ENCODE data around the gene TRPM2. TPM values are rescaled to one million over a fixed set of nuclear protein-coding genes. Genes with fewer than 3 reads are reported as not detected.

TRPM2 gene
- polyA plus RNA-seq, 3 donors: 0.81 to 1.4 (median 1.2) TPM

- no peak for DNase-seq (ENCODE audit: extremely low read depth in 1 of 11, low read depth in 9 of 11, low spot score in 4 of 11)
Measured at GRCh38 chr21:44418108-44418875, 64.9 kb downstream of the TRPM2 start.

DNA sequence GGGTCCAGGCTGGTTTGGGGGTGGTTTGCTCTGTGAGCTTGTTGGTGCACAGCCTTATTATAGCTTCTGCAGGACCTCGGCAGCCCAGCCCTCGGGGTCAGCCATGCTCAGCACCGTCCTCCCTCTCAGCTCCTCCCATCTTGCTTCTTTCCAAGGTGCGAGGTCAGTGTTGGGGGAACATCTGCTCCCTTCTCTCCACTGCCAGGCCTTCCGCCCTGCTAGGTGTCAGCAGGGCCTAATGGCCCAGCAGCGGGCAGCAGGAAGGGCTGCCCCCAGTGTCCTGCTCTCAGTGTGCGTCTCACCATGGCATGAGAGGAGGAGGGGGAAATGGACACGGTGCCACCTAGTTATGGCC lies 65.4 kb downstream of the TRPM2 start:
- no peak for DNase-seq (ENCODE audit: extremely low read depth in 1 of 11, low read depth in 9 of 11, low spot score in 4 of 11)

- DNase-seq (ENCODE audit: extremely low read depth in 1 of 11, low read depth in 9 of 11, low spot score in 4 of 11): no peak
Measured at GRCh38 chr21:44419679-44420078, 66.3 kb downstream of the TRPM2 start.

- DNase-seq (ENCODE audit: extremely low read depth in 1 of 11, low read depth in 9 of 11, low spot score in 4 of 11): no peak
Measured at GRCh38 chr21:44420416-44421205, 67.2 kb downstream of the TRPM2 start.

DNA sequence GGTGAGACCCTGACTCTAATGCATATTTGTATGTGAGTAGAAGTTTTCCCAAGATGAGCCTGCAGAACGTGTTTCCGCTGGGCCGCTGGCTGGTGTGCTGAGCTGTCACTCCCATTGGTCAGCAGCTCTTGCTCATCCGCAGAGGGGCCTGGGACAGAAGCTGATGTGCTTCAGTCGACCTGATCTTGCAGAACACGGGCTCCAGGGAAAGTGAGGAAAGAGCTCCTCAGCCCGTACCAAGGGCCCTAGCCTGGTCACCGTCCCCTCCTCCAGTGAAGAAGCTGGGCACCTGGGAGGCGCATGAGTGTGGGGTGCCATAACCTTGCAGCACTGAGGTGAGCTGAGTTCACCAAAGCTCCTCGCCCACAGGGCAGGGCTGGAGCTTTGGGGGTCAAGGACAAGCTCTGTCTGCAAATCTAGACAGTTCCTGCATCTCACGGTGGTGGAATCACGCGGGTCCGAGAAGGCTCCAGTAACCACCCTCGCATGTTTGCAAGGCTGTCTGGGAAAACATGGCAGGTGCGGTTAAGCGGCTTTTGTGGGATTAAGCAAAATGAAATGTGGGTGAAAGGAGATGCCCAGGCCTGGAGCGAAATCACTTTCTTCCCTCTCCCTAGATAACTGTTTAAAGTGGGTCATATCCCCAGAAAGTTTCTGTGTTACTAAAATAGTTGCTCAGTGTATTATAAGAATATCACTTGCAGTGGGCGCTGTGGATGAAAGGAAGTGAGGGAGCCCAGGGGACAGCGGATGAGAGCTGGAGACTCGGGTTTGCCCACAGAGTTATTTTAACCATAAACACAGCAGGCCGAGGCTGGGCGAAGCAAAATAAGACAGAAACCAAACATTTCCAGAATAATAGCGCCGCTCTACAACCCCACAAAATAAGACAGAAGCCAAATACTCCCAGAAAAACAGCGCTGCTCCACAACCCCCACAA lies 68.8 kb downstream of the TRPM2 start:
- no peak for DNase-seq (ENCODE audit: extremely low read depth in 1 of 11, low read depth in 9 of 11, low spot score in 4 of 11)

GRCh38 chr21:44423312-44423821 lies 69.9 kb downstream of the TRPM2 start:
- DNase-seq (ENCODE audit: extremely low read depth in 1 of 11, low read depth in 9 of 11, low spot score in 4 of 11): no peak

GRCh38 chr21:44423941-44424607 lies 70.7 kb downstream of the TRPM2 start:
- no peak for DNase-seq (ENCODE audit: extremely low read depth in 1 of 11, low read depth in 9 of 11, low spot score in 4 of 11)

GRCh38 chr21:44424608-44425306 lies 71.3 kb downstream of the TRPM2 start:
- DNase-seq (ENCODE audit: extremely low read depth in 1 of 11, low read depth in 9 of 11, low spot score in 4 of 11): no peak

DNA sequence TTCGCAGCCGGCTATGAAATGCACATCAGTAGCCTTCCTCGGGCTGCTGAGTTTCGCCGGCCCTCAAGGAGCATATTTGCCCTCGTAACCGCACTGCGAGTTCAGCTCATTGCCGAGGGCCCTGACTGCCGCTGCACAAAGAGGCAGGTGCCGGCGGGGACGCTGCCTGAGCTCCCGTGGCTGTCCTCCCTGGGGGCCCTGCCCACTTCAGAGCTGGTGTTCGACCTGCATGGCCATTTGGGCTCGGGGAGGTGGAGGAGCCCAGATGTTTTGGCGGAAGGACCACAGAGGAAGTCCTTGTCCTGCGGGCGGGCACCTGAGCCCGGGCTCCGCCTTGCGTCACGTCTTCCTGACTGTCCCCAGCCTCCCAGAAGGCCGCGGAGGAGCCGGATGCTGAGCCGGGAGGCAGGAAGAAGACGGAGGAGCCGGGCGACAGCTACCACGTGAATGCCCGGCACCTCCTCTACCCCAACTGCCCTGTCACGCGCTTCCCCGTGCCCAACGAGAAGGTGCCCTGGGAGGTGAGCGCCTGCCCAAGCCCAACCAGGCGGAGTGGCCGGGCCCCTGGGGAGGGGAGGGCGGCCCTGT lies 72.0 kb downstream of the TRPM2 start:
- no peak for DNase-seq (ENCODE audit: extremely low read depth in 1 of 11, low read depth in 9 of 11, low spot score in 4 of 11)

DNA sequence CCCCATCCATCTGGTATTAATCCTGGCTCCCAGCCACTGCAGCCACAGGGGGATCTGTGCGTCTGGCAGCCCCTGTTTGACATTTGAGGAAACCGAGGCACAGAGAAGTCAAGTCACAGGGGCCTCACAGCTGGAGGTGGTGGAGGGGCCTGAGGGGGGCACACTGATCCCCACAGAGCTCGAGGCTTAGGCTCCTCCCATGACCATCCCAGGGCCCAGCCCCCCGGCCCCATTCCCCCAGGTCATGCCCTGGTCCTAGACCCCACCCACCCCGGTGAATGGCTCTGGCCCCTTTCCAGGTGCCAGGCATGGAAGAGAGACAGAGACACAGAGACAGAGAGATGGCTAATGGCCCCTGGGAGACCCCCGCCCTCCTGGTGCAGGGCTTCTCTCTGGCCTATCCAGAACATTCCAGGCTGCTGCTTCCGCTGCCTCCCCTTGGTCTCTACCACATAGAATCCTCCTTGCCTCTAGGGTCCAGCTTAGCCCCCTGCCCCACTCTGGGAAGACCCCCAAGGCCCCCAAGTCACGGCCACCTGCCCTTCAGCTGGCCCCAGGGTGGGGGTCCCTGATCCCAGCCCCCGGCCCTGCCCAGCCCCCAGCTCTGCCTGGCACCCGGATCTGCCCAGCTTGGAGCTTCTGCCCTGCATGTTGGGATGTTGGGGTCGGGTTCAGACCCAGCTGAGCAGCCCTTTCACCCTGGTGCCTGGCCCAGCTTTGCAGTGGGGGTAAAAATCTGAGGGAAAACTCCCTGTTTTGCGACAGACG lies 72.7 kb downstream of the TRPM2 start:
- no peak for DNase-seq (ENCODE audit: extremely low read depth in 1 of 11, low read depth in 9 of 11, low spot score in 4 of 11)

- no peak for DNase-seq (ENCODE audit: extremely low read depth in 1 of 11, low read depth in 9 of 11, low spot score in 4 of 11)
Measured at GRCh38 chr21:44426663-44427191, 73.3 kb downstream of the TRPM2 start.

DNA sequence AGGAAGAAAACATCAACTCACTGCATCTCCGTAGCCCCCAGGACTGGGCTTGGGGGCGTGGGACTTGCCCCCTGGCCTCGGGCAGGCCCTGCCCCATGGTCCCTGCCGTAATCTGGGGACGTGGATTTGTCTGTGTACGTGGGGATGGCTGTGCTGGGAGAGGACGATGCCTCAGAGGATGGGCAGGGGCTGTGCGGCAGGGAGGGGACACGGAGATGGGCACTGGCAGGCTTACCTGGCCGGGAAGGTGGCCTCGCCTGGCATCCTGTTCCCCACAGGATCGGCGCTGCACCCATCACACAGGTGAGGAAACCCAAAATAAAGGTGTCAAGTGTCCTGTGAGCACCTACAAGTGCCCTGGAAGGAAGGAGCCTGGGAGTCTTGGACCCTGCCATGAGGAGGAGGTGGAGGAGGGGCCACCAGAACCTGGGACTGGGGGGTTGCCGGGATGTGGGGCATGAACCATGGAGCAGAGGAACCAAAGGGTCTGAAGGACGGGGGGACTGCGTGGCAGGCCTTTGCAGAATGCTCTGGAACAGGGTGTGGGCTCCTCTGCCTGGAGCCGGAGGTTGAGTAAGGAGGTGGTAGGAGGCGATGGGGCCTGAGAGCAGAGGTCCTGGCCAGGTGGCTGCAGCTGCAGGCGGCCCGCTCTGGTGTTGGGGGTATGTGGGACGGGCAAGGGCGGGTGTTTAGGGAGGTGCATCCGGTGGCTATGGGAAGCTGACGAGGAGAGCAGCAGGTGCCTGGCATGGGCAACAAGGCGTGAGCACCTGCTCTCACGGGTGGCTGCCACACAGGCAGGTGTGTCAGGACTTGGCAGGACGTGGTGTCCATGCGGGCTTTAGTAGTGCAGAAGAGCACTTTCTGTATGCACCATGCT lies 74.1 kb downstream of the TRPM2 start:
- no peak for DNase-seq (ENCODE audit: extremely low read depth in 1 of 11, low read depth in 9 of 11, low spot score in 4 of 11)

- DNase-seq (ENCODE audit: extremely low read depth in 1 of 11, low read depth in 9 of 11, low spot score in 4 of 11): no peak
Measured at GRCh38 chr21:44428281-44428960, 75.0 kb downstream of the TRPM2 start.

DNA sequence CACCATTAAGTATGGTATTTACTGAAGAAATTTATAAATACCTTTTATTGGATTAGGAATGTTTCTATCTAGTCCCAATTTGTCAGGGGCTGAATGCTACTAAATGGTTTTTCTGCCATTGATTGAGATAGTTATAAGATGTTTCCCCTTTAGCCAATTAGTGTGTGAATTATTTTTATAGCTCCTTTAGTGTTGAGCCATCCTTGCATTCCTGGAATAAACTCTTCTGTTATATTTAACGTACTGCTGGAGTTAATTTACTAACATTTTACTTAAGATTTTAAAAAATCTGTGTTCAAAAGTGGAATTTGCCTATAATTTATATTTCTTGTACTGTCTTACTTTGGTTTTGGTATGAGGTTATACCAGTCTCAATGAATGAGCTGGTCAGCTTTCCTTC lies 76.5 kb downstream of the TRPM2 start:
- DNase-seq (ENCODE audit: extremely low read depth in 1 of 11, low read depth in 9 of 11, low spot score in 4 of 11): no peak

- no peak for DNase-seq (ENCODE audit: extremely low read depth in 1 of 11, low read depth in 9 of 11, low spot score in 4 of 11)
Measured at GRCh38 chr21:44431300-44431699, 77.9 kb downstream of the TRPM2 start.

Data from renal cortex interstitium (tissue), 11 donors.